22Rv1 (cell line): ENCODE results near the gene DSCAM.

ENCODE experiments used
- CTCF ChIP-seq: fragments of 450-650 bp; IDR thresholded peaks from 2 replicates; pipeline ENCODE4 v1.5.1; 2017; ENCODE audit warnings: mild to moderate bottlenecking
- ZFX ChIP-seq: fragments of 450-650 bp; IDR thresholded peaks from 2 replicates; pipeline ENCODE4 v1.6.1; 2017; ENCODE audit warnings: antibody characterized with exemption, borderline replicate concordance

- TF ChIP-seq CTCF (no peak), ZFX (no peak)
Observed at GRCh38 chr21:40813918-40814317, 33.0 kb downstream of the DSCAM start.
